Measurements from ENCODE around the gene VAV2.

The VAV2 gene

GRCh38 chr9:133785753-133786370 is 206.3 kb downstream of the VAV2 start:
- H3K27ac ChIP-seq, result peak overlapping the region; percentile 63
- ChIA-PET POLR2A (ENCODE audit: low non-redundant PET) (no interaction called here), CTCF (interaction anchor here (7.5 kb wide), 1 partner anchor 208 kb away, joined by 102 read pairs; no protein-coding TSS in a partner anchor)
- DNase-seq (ENCODE audit: low spot score), result no peak
- no peak for TF ChIP-seq CTCF (conservative IDR thresholded peaks at IDR 0.05; ENCODE audit: low read depth)

GRCh38 chr9:133784731-133785561 is 207.2 kb downstream of the VAV2 start:
- no peak for DNase-seq (ENCODE audit: low spot score)
- POLR2A ChIA-PET (ENCODE audit: low non-redundant PET), result interaction anchor here (0.5 kb wide), 1 partner anchor 231 kb away, joined by 3 read pairs; no protein-coding TSS in a partner anchor
- CTCF ChIA-PET, result interaction anchor here (7.5 kb wide), 1 partner anchor 209 kb away, joined by 102 read pairs; no protein-coding TSS in a partner anchor
- TF ChIP-seq CTCF (conservative IDR thresholded peaks at IDR 0.05; ENCODE audit: low read depth), result no peak
- peak overlapping the region; percentile 63 for H3K27ac ChIP-seq

- peak overlapping the region; percentile 63 for H3K27ac ChIP-seq
- no peak for TF ChIP-seq CTCF (conservative IDR thresholded peaks at IDR 0.05; ENCODE audit: low read depth)
- no peak for DNase-seq (ENCODE audit: low spot score)
- POLR2A ChIA-PET (ENCODE audit: low non-redundant PET), result no interaction called here
- CTCF ChIA-PET, result interaction anchor here (0.8 to 7.5 kb wide), 4 partner anchors 14 to 211 kb away, joined by 4 to 102 read pairs (median 10); no protein-coding TSS in a partner anchor
Observed at GRCh38 chr9:133783331-133783731, 208.8 kb downstream of the VAV2 start.

GRCh38 chr9:133782157-133783130 is 209.7 kb downstream of the VAV2 start:
- H3K27ac ChIP-seq, result peak overlapping the region; percentile 63
- ChIA-PET CTCF (interaction anchor here (0.5 to 7.5 kb wide), 24 partner anchors 9 to 424 kb away, joined by 3 to 102 read pairs (median 4); no protein-coding TSS in a partner anchor), POLR2A (ENCODE audit: low non-redundant PET) (interaction anchor here (0.9 kb wide), 1 partner anchor 212 kb away, joined by 4 read pairs; no protein-coding TSS in a partner anchor)
- DNase-seq (ENCODE audit: low spot score), result peak; percentile 73
- peak; percentile 95 for TF ChIP-seq CTCF (conservative IDR thresholded peaks at IDR 0.05; ENCODE audit: low read depth)

- TF ChIP-seq CTCF (conservative IDR thresholded peaks at IDR 0.05; ENCODE audit: low read depth), result no peak
- ChIA-PET POLR2A (ENCODE audit: low non-redundant PET) (no interaction called here), CTCF (interaction anchor here (0.5 to 7.5 kb wide), 16 partner anchors 8 to 424 kb away, joined by 3 to 102 read pairs (median 6); no protein-coding TSS in a partner anchor)
- peak overlapping the region; percentile 12 for H3K27ac ChIP-seq
- no peak for DNase-seq (ENCODE audit: low spot score)
Observed at GRCh38 chr9:133781828-133782135, 210.3 kb downstream of the VAV2 start.

All from RWPE1 (cell line).